ENCODE data around the gene JAKMIP2.
A peak's percentile ranks its signal among the peaks of the same experiment; 100 is the strongest.

JAKMIP2 gene

DNA sequence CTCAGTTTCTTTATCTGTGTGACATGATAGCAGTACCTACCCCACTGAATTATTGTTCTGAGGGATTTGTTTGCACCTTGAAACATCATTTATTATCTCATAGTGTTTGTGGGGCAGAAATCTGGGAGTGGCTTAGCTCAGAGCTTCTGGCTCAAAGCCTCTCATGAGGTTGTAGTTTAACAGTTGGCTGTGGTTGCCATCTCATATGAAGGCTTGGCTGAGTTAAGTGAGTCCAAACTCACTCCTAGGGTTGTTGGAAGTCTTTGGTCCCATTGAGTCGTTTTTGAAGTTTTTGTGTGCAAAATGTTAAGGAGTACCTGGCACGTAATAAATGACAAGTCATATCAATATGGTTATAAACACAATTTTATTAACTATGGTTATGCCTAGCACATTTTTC, 3.6 kb upstream of the JAKMIP2 start:
- DNase-seq: no peak

DNA sequence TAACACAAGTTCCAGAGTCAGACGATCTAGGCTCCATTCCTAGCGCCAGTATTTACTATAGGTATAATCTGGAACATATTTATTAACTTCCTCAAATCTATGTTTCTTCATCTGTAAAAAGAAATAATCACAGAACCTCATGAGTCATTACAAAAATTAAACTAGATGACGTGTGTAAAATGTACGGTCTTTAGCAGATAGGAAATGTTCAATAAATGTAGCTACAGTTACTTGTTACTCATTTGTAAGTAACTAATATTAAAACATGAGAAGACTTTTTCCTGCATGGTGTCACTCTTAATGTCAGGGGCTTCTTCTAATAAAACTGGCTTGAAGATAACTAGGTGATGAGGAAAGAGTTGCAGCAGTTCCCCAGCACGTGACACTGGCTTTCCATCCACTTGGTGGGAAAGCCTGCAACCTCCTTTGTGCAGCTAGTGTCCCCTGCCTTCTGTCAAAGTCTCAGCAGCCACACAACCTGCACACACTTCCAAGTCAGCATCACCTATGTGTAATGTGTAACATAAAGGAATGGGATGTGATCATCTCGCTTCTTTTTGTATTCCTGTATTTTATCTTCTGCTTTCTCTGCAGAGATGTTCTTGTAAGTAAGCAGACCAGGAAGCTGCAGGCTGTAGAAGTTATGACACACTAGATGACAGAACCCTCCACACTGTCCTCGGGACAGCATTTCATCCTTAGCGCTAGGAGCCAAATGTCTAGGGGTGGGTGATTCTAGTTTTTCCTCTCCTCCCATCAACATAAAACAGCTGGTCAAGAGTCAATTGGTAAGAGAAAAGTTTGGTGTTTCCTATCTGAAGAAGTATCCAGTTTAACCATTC, 1.8 kb upstream of the JAKMIP2 start:
- DNase-seq: no peak

DNA sequence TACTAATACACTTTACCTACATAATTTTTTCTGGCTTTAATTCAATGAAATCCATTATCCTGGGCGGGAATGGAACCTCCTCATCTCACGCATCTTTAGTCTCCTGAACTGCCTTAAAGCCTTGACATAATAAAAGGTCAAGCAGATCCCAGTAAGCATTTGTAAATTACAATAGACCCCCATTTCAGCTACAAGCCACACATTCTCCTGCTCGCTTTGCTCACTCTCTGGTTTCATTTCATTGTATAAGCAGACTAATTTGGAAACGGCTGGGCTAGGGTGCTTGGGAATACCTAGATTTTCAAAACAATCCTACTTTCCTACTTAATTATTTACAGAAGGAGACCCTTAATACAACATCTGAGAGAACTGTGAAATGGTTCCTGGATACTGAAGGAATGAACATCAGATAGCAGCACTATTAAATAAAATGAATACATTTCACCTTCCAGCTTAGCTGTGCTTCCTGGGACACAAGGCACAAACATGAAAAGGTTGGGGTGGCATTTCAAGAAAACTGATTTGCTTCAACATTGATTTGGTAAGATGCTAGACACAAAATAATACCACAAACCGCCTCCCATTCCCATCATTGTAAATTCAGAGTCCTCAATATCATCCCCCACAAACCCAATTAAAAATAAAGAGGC, 1.5 kb downstream of the JAKMIP2 start:
- DNase-seq: no peak

DNA sequence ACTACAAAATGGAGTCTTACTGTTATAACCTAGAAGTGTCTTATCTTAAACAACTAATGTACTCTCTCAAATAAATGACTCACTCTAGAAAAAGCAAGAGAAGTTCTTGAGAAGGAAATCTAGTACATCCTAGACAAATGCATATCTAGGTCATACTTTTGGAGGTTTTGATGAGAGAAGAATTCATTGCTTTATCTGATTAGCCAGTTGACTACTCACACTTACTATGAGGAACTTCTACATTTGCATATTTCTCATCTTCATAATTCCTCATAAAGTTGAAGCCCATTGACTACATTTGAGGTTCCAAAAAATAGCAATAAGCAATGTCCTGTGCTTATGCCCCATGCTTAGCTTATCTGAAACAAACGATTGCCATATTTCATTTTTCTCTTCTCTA, 2.8 kb downstream of the JAKMIP2 start:
- no peak for DNase-seq

DNA sequence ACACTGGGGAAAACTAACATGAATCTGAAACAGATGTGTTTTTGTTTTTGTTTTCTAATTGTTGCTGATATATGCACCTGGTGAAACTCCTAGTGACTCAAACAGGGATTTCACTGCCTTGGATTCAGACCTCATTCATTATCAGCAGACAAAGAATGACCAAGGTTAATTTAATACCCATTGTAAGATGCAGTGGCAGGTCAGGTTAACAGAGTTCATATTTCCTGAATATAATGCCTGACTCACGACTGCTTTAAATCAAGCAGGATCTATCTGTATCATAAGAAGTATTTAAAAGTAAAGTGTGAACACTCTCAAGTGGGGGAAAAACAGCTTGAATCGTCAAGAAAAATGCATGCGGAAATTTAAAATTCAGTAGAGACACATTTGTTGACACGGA, 5.5 kb downstream of the JAKMIP2 start:
- no peak for DNase-seq

DNA sequence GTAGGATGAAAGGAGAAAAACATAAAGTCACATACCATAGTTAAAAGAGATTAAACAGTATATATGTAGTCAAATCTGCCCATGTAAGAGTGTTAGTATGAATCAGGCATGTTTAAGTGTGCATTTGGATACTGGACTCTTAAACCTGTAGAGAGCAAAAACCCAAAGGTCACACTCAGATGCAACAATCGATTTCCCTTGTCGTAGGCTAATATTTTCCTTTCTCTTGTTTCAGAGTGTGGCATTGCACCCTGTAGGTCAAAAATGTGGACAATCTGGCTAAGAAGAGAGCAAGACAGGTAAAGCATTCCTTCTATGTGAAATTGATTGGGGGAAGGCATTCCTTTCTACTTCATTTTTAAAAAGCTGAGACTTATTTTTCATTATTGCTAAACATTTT, 8.9 kb downstream of the JAKMIP2 start:
- no peak for DNase-seq

DNA sequence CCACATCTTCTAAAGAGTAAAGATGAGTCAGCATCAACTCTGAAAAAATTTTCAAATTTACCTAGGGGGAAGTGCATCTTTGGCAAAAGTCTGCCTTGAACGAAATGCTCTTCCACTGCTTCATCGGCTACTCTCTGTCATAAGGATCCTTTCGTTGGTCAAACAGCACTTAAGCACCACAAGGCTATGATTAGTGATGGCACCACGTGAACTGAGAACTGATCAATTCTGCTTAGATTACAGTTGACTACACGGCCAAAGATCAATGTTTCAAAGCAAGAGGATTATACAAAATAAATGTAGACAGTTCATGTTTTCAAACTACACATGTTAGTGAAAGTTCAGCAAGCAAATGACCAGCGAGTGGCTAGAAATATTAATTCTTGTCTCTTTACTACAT, 9.4 kb downstream of the JAKMIP2 start:
- no peak for DNase-seq

DNA sequence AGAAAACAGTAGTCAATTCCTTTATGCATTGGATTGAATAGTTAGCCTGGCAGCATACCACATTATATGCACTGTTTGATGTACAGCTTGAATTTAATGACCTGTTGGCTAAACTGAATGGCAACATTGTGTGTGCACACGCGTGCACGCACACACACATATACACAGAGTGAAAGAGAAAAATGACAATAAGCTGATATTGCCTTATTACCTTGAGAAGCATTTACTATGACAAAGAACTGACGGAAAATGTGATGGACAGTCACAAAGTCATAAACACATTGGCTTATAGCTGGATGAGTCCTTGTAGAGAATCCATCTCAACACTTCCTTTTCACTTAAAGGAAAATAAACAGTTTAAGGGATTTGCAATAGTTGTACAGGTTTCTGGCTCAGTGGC, 15.5 kb downstream of the JAKMIP2 start:
- DNase-seq: no peak

DNA sequence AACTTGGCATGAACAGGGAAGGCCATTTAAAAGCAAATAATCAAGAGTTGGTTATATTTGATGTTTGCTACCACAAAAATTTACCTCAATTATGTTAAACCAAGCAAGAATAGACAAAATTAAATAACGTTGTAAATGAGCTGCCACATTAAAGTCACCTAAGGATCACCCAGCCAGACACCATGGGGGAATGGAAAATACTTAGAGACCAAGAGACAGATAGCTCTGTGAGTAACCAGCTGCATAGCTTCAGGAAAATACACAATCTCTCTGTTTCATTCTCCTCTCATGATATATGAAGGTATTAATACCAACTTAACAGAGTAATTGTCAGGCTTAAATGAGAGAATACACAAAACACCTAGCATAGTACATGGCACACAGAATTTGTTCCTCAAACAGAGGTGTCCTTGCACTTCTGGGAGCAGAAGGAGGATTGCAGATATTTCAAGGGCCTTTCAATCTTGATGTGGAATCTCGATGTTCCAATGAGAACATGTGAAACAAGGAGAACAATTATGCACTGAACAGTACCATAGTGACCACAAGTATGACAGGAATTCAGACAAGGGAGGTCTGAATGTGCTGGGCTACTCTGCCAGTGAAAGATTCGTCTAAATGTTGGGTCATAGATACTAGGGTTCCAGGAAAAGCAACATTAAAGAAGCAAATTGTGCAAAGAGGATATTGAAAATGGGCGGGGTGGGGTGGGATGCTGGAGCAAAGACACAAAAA, 18.6 kb downstream of the JAKMIP2 start:
- no peak for DNase-seq

DNA sequence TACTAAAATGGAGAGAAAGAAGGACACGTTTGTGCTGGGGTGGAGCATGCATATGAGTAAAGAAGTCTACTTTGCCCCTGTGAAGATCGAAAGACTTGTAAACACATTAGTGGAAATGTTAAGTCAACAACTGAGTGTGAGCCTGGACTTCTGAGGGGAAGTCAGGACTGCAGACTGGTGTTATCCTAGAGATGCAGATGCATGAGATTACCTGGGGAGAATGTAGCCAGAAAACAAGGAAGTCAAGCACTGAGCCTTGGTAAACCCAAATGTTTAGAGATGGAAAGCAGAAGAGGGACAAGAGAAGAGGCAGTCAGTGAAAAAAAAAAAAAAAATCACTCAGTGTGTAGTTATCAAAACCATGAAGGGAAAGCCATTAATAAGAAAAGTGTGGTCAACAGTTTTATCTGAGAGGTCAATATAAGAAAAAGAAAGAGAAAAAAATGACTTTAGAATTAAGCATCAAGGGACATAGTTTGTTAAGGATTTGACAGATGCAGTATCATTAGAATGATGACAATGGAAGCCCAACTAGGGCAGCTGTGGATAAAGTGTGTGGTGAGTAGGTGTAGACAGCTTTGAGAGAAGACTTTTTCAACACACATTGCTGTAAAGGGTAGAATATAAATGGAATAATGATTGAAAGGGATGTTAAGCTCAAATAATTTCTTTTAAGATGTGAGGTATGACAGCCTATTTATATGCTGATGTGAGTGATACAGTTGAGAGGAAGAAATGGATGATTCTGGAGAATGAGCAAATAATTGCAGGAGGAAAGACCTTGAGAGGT, 22.2 kb downstream of the JAKMIP2 start:
- DNase-seq: no peak

DNA sequence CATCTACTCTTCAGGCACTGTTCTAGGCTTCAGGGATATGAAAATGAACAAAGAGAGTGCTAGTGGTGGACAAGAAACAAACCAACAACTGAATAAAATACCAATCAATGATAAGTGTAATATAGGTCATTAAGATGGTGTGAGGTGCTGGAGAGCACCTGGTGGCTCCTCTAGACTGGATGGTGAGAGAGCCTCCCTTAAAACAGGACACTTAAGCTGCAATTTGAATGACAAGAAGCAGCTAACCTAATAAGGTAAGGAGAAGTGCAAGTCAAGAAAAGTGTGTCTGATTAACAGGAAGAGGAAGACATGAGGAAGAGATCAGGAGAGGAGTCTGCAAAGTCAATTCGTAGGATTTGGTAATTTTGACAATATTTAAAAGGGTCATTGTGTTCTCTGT, 23.1 kb downstream of the JAKMIP2 start:
- no peak for DNase-seq

DNA sequence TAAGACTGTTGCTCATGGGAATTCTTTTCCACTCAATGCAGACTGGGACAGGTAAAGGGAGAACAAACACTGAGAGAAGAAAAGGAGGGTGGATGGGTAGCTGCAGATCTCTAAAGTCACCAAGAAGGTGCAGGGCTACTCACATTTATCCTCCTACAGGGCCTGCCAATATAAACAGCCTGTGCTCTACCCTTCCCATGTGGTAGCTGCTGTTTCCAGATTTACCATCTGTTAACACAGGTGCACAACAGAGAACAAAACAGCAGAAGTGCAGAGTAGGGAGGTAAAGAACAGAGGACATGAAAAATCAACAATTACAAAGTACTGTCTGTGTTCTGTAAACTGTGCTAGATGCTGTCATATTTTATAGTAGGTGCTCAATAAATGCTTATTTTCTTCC, 26.0 kb downstream of the JAKMIP2 start:
- peak; percentile 72 for DNase-seq

DNA sequence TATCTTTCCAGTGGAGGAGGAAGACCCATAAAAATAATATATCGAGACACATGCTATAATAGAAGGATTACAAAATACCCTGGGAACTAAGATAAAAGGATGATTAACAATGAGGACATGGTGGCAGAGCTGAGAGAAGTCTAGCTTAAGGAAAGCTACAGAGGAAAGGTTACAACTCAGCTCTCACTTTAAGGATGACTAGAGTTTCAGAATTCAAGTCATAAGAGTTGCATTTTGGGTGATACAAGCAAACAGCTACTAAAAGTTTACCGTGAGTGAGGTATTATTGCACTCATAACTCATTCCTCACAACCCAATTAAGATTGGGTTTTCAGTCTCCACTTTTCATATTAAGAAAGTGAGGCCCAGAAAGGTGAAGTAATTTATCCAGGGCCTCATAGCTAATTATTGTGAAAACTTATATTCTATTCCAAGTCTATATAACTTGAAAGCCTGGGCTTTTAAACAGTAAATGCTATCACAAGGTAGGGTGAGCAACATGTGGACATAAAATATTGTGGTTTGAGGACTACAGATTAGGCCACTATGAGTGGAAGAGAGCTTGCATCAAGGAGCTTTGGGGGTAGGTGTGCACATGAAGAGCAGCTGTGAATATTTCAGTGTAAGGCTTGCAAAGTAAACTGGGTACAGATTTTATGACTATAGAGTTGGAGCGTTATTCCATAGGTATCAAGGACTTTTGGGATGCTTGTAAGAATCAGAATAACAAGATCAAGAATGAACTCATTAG, 28.0 kb downstream of the JAKMIP2 start:
- no peak for DNase-seq

DNA sequence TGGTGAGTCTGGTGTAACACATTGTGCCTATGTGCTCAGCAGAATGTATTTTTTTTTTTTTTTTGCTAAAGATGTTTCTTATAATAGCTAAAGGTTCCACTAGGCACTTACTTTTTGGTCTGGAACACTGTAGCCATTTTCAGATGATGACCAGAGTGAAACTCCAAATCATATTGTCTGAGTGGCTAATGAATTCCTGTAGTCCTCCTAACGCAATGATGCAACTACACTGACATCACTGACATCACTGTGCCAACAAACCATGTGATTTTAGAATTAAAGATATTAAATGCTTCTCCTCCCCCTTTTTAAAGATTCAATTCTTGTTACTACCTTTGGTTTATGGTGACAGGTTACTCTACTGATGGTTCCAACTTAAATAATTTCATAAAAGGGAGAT, 28.8 kb downstream of the JAKMIP2 start:
- no peak for DNase-seq

DNA sequence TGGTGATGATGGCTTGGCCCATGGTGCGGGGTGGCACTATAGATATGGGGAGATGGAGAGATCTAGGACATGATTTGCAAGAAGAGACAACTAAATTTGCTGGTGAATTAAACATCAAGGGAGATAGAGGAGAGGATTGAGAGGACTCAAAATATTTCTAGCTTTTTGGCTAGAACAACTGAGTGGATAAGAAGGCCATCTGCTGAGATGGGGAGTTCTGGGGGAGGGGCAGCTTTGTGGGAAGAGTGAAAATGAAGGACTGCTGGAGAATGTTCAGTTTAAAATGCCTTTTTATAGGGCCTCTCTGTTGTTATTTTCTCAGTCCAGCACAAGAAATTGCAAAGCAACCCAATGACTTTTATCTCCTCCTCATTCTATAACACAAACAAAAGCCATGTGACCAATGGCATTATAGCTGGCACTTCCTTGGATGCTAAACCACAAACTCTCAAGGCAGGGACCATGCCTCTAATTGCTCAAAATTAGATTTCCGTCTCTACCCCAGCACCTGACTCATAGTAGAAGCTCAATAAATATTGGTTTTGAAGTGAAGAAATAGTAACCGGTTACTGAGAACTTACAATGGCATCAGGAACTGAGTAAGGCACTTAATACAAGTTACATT, 29.8 kb downstream of the JAKMIP2 start:
- DNase-seq: no peak

DNA sequence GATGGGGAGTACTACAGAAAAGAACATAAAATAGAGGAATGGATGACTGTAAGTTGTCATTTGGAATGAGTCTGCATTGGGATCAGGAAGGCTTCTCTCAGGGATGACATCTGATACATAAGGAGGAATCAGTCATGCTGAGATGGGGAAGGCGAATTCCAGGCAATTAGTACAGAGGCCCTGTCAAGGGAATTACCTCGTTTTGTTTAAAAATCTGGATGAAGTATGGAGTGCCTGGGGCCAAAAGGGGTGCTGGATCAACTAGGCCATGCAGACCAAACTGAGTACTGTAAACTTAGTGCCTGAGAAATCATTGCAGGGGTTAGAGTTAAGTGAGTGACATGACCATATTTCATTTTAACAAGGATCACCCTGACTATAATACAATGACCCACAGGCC, 30.5 kb downstream of the JAKMIP2 start:
- DNase-seq: no peak

DNA sequence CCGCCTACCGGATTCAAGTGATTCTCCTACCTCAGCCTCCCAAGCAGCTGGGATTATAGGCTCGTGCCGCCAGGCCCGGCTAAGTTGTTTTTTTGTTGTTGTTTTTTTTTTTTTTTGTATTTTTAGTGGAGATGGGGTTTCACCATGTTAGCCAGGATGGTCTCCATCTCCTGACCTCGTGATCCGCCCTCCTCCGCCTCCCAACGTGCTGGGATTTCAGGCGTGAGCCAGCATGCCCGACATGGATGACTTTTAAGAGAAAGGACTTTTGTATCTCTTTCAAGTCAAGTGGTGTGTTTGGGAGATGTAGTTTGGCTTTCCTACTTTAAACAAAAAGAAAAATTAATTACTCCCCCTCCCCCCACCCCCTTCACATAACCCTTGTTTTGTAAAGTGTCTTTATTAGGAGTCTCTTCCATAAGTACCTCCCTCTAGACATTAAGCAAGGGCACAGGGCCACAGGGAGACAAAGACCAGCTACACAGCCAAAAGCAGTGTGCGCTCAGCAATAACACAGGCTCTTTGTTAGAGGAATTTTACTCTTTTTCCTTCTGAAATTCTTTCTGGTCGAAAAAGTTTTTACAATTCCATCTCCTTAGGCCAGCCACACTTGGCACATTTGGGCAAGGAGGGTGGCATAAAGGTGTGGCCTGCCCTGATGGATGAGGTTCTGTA, 31.2 kb downstream of the JAKMIP2 start:
- DNase-seq: no peak

DNA sequence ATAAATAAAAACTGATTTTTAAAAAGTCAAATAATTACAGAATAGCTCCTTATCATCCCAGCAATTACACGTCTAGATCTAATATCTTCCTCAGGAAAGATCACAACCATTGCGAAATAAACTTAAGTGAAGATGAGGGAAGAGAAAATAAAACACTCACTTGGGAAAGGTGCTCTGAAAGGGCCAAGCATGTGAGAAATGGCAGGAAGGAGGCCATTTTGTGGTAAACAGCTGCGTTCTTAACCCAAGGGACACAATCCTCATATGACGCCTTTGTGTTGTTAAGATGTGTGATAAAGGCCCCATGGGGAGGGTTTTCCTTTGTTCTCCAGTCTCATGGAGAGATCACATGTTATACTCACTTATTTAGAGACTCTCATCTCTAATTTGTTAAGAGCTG, 32.5 kb downstream of the JAKMIP2 start:
- DNase-seq: no peak

DNA sequence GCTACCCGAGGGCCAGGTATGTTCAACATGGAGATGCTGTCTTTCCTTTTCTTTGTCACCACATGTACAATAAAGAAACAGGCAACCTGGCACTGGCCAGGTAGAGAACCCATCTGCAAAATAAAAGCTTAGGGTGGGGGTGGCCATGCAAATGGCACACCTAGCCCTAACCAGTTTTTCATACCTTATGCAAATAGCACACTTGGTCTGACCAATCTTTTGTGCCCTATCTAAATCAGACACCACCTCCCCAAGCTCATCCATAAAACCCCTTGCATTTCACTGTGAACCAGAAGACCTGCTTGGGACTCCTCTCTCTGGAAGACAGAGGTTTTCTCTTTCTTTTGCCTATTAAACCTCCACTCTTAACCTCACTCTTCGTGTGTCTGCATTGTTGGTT, 33.9 kb downstream of the JAKMIP2 start:
- DNase-seq: peak; percentile 63

DNA sequence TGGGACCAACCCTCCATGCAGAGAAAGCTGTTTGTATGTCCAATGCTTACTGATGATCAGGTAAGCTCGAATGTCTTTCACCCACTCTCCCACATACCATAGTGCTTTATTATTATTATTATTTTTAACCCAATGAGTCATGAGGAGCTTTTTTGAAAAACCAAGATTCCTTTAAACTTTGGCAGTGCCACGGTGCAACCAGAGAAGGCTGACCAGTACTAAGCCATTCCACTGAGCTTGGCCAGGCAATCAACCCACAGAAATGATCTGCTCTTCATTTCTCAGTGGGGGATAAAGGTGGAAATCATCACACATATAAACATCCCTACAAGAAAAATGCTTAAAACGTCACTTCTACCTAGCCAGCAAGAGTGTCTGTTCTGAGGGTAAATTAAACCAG, 35.5 kb downstream of the JAKMIP2 start:
- DNase-seq: no peak

DNA sequence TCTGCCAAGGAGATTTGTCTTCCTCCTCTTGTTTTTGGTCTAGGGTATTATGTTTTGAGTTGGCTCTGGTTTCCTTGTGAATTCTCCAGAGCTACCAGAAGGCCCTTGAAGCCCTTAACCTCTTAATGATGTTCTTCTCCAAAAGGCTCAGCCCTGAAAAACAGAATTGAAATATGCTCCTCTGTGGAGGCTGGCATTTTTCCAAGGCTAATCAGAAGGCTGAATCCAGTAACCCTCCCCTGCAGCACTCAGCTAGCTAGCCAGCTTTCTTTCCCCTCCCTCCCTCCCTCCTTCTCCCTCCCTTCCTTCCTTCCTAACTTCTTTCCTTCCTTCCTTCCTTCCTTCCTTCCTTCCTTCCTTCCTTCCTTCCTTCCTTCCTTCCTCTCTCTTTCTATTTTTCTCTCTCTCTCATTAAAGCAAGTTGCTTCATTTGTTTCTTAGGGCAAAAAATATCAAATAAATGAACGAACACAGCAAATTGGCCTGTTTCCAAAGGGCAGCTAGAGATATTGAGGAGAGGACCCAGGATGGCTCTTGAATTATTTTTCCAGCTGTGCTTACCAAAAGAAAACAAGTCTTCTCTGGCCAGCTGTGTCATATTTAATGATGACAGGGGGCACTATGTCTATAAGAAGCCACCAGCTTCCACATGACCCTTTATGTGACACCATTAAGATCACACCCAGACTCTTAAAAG, 38.7 kb downstream of the JAKMIP2 start:
- peak; percentile 79 for DNase-seq
